ENCODE results near the gene CELSR1.
"Not testable (repeated sequence)": the region's sequence is repeated elsewhere in the genome, so short reads cannot be mapped to it uniquely, and the experiment has no call there.

CELSR1 gene

DNA sequence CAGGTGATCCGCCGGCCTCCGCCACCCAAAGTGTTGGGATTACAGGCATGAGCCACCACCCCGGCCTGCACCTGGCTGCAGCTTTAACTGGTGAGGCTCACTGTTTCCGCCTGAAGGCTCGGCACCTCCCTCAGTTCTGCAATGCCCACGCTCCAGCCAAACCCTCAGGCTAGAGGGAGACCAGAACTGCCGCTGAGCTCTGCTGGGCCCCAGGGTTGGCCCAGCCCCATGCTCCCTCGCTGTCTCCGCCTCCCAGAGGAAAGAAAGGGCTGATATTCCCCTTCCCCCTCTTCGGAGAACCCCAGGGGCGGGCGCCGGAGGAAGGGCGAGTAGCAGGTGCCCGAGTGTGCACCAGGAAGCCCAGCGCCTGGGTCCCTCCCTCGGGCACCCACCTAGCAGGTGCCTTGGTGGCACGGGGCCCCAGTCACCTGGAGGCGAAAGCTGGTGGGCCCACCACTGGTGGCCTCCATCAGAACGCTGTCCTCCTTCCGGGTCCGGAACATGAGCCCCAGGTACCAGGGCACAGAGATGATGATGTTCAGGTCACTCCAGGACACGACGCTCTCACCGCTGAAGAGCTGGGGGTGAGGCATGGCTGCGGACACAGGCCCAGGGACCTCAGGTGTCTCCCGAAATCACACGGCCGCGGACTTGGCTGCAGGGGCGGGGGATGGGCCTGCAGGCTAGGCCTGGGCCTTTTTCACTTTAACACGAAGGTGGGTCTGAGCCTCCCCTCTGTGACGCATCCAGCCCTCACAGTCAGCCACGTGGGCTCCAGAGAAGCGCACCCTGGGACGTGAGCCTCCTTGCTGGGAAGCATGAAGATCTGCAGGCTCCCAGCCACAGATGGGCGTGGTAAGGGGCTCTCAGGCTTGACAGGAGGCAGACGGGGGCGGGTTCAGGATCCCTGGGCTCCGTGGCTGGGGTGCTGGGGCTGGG is 128.6 kb downstream of the CELSR1 start:
- Mint-ChIP-seq H3K4me3 (no peak overlapping the region), H3K9me3 (no peaks in the 10 kb centered on the region), H3K27me3 (no peaks in the 10 kb centered on the region), H3K4me1 (ENCODE audit: low read depth) (peaks cover 1% of the 10 kb centered on the region), H3K36me3 (ENCODE audit: low read depth) (no peaks in the 10 kb centered on the region), H3K27ac (no peak overlapping the region)
- DNase-seq = no peak

- H3K27me3 Mint-ChIP-seq = no peaks in the 10 kb centered on the region
- H3K27ac Mint-ChIP-seq = no peak overlapping the region
- no peak overlapping the region for H3K4me3 Mint-ChIP-seq
- no peaks in the 10 kb centered on the region for H3K9me3 Mint-ChIP-seq
- no peaks in the 10 kb centered on the region for H3K36me3 Mint-ChIP-seq (ENCODE audit: low read depth)
- no peak for DNase-seq
- peaks cover 1% of the 10 kb centered on the region for H3K4me1 Mint-ChIP-seq (ENCODE audit: low read depth)
Observed at GRCh38 chr22:46407748-46408147, 129.7 kb downstream of the CELSR1 start.

DNA sequence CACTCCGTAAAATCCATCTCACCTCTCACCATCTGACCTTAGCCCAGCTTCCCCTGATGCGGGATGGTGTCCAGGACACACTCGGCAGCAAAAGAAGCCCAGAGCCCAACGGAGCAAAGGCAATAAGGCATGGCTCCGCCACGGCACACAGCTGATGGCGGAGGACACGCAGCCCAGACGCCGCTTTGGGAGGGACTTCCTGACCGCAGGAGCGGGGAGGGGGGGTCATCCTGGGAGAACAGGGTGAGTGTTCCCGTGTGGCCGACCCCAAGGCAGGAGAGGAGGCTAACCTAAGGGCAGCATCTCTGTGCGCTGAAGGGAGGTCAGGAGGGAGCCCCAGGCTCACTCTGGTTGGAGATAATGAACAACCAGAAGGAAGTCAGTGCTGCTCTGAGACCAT is 130.6 kb downstream of the CELSR1 start:
- Mint-ChIP-seq H3K4me3 (no peak overlapping the region), H3K27ac (no peak overlapping the region), H3K9me3 (no peaks in the 10 kb centered on the region), H3K4me1 (ENCODE audit: low read depth) (peaks cover 1% of the 10 kb centered on the region), H3K27me3 (no peaks in the 10 kb centered on the region), H3K36me3 (ENCODE audit: low read depth) (no peaks in the 10 kb centered on the region)
- no peak for DNase-seq

DNA sequence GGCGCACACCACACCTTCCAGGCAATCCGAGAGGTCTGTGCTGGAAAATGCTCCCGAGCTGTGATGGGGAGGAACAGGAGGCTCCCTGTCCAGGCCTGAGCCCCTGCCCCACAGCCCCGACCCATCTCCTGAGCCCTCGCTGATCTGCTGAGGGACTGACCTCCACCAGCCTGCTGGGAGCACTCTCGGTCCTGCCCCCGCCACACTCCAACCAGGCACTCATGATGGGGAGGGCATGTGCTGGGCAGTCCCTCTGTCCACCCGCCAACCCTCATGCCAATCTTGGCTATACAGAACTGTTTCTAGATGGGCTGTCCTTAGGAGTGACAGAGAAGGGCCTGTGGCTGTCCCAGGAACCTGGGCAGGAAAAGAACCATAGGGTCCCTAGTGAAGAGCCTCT is 131.1 kb downstream of the CELSR1 start:
- no peak overlapping the region for H3K4me3 Mint-ChIP-seq

DNA sequence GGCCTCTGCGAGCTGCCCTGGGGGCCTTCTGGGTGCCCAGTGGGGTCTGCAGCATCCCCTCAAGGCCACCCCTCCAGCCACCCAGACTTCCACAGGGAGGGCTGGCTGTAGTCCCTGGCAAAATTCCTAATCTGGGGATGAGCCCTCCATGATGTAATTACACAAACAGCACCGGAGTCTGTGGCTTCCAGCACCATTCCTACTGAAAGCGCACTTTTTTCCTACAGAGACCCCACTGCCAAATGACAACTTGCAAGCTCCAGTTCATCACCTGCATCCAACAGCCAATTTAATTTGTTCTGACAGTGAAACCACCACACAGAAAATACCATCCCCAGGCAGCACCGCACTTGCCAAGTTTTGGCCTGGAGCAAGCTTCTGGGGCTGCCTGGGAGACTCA is 131.5 kb downstream of the CELSR1 start:
- no peak overlapping the region for H3K4me3 Mint-ChIP-seq
- DNase-seq = no peak
- no peak overlapping the region for H3K27ac Mint-ChIP-seq
- H3K27me3 Mint-ChIP-seq = no peaks in the 10 kb centered on the region
- peaks cover 1% of the 10 kb centered on the region for H3K4me1 Mint-ChIP-seq (ENCODE audit: low read depth)
- no peaks in the 10 kb centered on the region for H3K36me3 Mint-ChIP-seq (ENCODE audit: low read depth)
- H3K9me3 Mint-ChIP-seq = no peaks in the 10 kb centered on the region

More for the DNA sequence above, 131.1 kb downstream of the CELSR1 start:
- H3K4me1 Mint-ChIP-seq (ENCODE audit: low read depth) = peaks cover 1% of the 10 kb centered on the region
- no peaks in the 10 kb centered on the region for H3K27me3 Mint-ChIP-seq
- H3K27ac Mint-ChIP-seq = no peak overlapping the region
- no peaks in the 10 kb centered on the region for H3K36me3 Mint-ChIP-seq (ENCODE audit: low read depth)
- no peaks in the 10 kb centered on the region for H3K9me3 Mint-ChIP-seq
- DNase-seq = no peak

GRCh38 chr22:46403880-46404279 is 133.5 kb downstream of the CELSR1 start:
- not testable (repeated sequence) for H3K4me1 Mint-ChIP-seq (ENCODE audit: low read depth); H3K27ac Mint-ChIP-seq; DNase-seq; H3K36me3 Mint-ChIP-seq (ENCODE audit: low read depth); H3K9me3 Mint-ChIP-seq; H3K4me3 Mint-ChIP-seq; H3K27me3 Mint-ChIP-seq

DNA sequence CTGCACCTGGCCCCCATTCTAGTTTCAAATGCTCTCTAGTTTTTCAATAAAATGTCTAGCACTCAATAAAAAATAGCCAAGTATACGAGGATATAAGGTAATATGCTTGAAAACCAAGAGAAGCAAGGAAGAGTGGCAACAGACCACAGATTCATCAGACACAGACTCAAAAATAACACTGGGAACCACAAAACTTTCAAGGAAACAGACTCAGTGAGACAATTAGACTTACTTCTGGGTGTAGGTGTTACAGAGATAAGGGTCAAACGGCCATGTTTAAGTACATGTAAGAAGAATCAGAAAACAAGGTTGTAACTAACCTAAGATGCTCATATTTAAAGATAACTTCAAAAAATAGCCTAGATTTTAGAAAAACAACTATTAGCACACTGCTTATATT is 134.9 kb downstream of the CELSR1 start:
- Mint-ChIP-seq H3K4me1 (ENCODE audit: low read depth) (peaks cover 1% of the 10 kb centered on the region), H3K27me3 (no peaks in the 10 kb centered on the region), H3K9me3 (no peaks in the 10 kb centered on the region), H3K36me3 (ENCODE audit: low read depth) (no peaks in the 10 kb centered on the region), H3K27ac (no peak overlapping the region), H3K4me3 (no peak overlapping the region)
- DNase-seq = no peak

DNA sequence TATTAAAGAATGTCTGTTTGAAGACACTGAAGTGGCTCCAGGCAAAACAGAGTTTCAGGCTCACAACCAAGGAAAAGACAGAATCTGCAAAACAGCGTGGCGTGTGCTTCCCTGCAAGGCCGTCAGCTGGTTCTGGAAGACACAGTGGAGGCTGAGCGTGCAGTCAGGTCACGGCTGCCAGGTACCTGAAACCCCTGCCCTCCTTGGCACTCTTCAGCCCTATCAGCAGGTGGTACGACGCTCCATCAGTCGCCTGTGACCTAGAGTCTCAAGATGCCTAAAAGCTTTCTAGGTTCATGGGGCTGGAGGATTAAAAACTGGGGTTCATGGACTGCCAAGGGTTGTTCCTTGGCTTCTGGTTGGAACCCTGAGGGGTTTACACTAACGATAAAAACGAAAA is 136.1 kb downstream of the CELSR1 start:
- Mint-ChIP-seq H3K27ac (no peak overlapping the region), H3K4me3 (no peak overlapping the region), H3K27me3 (no peaks in the 10 kb centered on the region), H3K36me3 (ENCODE audit: low read depth) (no peaks in the 10 kb centered on the region), H3K9me3 (no peaks in the 10 kb centered on the region), H3K4me1 (ENCODE audit: low read depth) (peaks cover 1% of the 10 kb centered on the region)
- DNase-seq = no peak

GRCh38 chr22:46399251-46400024 is 138.0 kb downstream of the CELSR1 start:
- Mint-ChIP-seq H3K4me1 (ENCODE audit: low read depth) (peaks cover 1% of the 10 kb centered on the region), H3K9me3 (no peaks in the 10 kb centered on the region), H3K4me3 (no peak overlapping the region), H3K36me3 (ENCODE audit: low read depth) (no peaks in the 10 kb centered on the region), H3K27me3 (no peaks in the 10 kb centered on the region), H3K27ac (no peak overlapping the region)
- DNase-seq = no peak

GRCh38 chr22:46397951-46398350 is 139.5 kb downstream of the CELSR1 start:
- Mint-ChIP-seq H3K4me3 (no peak overlapping the region), H3K4me1 (ENCODE audit: low read depth) (peaks cover 5% of the 10 kb centered on the region), H3K27me3 (no peaks in the 10 kb centered on the region), H3K27ac (no peak overlapping the region), H3K9me3 (no peaks in the 10 kb centered on the region), H3K36me3 (ENCODE audit: low read depth) (no peaks in the 10 kb centered on the region)
- DNase-seq = no peak

DNA sequence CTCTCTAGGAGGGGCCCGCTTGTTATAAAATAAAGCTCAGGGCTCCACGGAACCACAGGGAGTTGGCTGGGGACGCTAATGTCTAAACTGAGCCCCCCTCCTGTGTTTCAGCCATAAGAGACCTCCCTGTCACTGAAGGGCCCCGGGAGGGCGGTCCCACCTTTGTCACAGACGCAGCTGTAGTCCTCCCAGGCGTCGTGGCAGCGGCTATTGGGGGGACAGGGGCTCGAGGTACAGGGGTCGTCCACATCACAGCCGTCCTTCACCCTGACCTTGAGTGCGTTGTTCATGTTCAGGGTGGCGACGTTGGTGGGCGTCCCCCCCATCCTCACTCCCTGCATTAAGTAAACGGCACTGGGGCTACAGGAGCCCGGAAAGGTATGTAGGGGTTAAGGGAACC is 139.9 kb downstream of the CELSR1 start:
- no peak overlapping the region for H3K4me3 Mint-ChIP-seq
- no peaks in the 10 kb centered on the region for H3K9me3 Mint-ChIP-seq
- H3K36me3 Mint-ChIP-seq (ENCODE audit: low read depth) = no peaks in the 10 kb centered on the region
- H3K27ac Mint-ChIP-seq = no peak overlapping the region
- H3K4me1 Mint-ChIP-seq (ENCODE audit: low read depth) = peaks cover 5% of the 10 kb centered on the region
- no peak for DNase-seq
- H3K27me3 Mint-ChIP-seq = no peaks in the 10 kb centered on the region

- not testable (repeated sequence) for H3K36me3 Mint-ChIP-seq (ENCODE audit: low read depth); H3K4me1 Mint-ChIP-seq (ENCODE audit: low read depth); H3K27ac Mint-ChIP-seq; H3K27me3 Mint-ChIP-seq; H3K9me3 Mint-ChIP-seq; H3K4me3 Mint-ChIP-seq; DNase-seq
Observed at GRCh38 chr22:46397049-46397448, 140.4 kb downstream of the CELSR1 start.

GRCh38 chr22:46395145-46395544 is 142.3 kb downstream of the CELSR1 start:
- Mint-ChIP-seq H3K27me3 (no peaks in the 10 kb centered on the region), H3K4me1 (ENCODE audit: low read depth) (peaks cover 5% of the 10 kb centered on the region), H3K9me3 (no peaks in the 10 kb centered on the region), H3K27ac (no peak overlapping the region), H3K36me3 (ENCODE audit: low read depth) (no peaks in the 10 kb centered on the region), H3K4me3 (no peak overlapping the region)
- DNase-seq = no peak

DNA sequence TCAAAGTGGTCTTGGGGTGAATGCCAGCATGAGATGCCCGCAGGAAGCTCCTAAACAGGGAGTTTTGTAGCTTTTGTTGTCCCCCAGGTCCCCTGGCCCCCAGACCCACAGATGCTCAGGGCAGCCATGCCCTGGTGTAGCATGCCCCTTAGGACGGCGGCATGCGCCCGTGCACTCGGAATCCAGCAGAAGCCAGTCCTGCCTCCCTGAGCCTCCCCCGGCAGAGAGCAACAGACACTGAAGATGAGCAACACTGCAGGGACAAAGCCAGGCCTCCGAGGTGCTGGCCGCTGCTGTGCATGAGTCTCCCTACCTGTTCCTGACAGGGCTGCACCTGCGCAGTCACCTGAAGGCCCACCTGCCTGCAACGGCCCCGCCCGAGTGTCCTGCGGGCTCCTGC is 142.8 kb downstream of the CELSR1 start:
- no peaks in the 10 kb centered on the region for H3K9me3 Mint-ChIP-seq
- DNase-seq = no peak
- no peaks in the 10 kb centered on the region for H3K27me3 Mint-ChIP-seq
- peaks cover 5% of the 10 kb centered on the region for H3K4me1 Mint-ChIP-seq (ENCODE audit: low read depth)
- H3K36me3 Mint-ChIP-seq (ENCODE audit: low read depth) = no peaks in the 10 kb centered on the region
- H3K4me3 Mint-ChIP-seq = no peak overlapping the region
- H3K27ac Mint-ChIP-seq = no peak overlapping the region

DNA sequence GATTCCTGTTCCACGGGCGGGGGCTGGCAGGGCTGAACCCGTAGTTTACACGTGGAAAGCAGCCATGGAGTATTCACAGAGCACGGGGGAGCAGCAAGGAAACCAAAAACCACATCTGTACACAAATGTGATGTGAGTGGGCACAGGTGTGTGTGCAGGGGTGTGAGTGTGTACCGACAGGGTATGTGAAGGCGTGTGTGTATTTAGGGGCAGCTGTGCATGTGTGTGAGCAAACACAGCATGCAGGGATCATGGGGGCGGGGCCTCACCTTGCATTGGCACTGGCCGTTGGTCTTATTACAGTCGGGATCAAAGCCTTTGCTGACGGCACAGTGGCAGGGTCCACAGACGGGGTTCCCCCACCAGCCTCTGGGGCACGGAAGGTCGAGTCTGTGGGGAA is 143.5 kb downstream of the CELSR1 start:
- Mint-ChIP-seq H3K4me1 (ENCODE audit: low read depth) (peaks cover 5% of the 10 kb centered on the region), H3K4me3 (no peak overlapping the region), H3K36me3 (ENCODE audit: low read depth) (no peaks in the 10 kb centered on the region), H3K27me3 (no peaks in the 10 kb centered on the region), H3K9me3 (no peaks in the 10 kb centered on the region), H3K27ac (no peak overlapping the region)
- no peak for DNase-seq
